HG03139 (cell line): ENCODE measurements around the gene ITGAE.
A peak's percentile ranks its signal among the peaks of the same experiment; 100 is the strongest.

ENCODE experiments used
- ATAC-seq: cut with Tn5 transposase; IDR thresholded peaks from one replicate; pipeline ENCODE4 v1.9.1; 2021; ENCODE audit not compliant: unreplicated experiment

Gene ITGAE

DNA sequence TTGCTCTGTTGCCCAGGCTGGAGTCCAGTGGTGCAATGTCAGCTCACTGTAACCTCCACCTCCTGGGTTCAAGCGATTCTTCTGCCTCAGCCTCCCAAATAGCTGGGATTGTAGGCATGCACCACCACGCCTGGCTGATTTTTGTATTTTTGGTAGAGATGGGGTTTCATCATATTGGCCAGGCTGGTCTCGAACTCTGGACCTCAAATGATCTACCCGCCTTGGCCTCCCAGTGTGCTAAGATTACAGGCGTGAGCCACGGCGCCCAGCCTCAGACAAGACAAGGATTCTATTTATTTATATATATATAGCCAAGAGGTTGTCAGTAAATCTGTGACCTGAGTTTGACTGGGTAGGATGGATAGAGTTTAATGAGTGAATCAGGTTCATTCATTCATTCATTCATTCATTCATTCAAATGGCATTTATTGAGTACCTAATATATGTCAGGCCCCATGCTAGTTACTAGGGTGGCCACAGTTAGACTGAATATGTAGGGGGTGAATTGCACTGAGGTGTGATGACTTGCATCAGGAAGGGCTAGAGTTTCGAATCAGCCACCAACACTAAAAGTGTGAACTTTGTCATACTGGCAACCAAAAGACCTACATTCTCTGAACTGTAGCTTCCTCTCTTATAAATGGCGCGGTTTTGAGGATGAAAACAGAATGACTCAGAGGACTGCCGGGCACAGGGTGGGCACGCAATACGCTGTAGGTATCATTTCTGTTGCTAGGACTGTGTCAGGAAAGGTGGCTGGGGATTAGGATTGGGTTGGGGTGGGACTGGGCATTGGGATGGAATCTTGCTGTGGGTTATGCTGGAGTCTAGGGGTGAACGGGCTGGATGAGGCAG is 37.8 kb downstream of the ITGAE start:
- peak; percentile 52 for ATAC-seq

DNA sequence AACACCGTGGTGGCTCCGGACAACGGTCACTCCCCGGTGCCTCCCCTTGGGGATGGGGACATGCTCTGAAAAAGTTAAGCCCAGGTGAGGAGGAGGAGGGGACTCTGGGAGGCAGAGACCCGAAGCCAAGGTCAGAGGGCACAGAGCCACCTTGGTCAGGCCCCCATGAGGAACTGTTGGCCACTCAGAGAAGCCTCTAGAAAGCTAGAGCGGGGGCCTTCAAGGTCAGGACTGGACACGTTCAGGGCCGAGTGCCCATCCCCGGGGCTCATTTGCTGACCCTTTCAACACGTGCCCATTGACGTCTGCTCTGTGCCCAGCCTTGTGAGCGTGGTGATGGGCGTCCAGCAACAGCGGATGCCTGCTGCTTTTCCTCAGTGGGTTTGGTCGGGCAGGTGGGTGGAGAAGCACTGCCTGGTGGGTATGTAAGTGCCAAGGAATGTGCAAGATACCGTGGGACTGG is 39.0 kb downstream of the ITGAE start:
- ATAC-seq = no peak

DNA sequence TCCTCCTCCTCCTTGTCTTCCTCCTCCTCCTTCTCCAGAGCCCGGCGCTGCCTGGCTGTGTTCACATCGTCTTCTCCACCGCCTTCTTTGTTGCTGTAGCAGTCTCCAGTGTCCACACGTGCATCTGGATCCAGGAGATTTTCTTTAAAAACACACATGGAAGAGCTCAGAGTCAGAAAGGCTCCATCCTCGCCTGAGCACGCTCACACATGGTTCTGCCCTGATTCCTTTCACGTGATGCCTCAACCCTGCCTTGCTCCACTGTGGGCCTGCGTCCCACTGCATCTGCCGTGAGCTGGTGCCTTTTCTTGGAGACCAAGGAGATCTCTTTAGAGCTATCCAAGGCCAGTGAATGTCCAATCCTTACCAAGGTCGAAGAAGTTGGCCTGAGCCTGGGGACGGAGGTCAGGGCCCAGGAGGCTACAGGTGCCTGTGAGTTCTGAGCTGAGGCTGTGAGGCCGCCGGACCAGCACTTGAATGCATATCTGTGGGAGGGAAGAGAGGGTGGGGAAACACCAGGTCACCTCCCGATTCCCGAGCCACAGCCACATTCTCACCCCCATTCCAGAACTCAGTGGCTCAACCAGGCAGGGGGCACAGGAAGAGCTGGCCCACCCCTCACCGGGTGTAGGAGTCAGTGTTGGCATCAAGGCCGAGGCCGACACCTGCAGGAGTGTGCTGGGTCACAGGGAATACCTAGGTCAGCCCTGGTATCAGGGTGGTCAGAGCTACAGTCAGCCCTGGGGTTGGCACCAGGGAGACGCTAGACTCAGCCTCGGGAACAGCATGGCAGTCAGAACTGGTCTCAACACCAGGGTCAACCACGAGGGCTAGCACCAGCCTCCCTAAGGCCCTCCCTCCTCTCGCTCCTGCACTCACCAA is 39.7 kb downstream of the ITGAE start:
- ATAC-seq = no peak

DNA sequence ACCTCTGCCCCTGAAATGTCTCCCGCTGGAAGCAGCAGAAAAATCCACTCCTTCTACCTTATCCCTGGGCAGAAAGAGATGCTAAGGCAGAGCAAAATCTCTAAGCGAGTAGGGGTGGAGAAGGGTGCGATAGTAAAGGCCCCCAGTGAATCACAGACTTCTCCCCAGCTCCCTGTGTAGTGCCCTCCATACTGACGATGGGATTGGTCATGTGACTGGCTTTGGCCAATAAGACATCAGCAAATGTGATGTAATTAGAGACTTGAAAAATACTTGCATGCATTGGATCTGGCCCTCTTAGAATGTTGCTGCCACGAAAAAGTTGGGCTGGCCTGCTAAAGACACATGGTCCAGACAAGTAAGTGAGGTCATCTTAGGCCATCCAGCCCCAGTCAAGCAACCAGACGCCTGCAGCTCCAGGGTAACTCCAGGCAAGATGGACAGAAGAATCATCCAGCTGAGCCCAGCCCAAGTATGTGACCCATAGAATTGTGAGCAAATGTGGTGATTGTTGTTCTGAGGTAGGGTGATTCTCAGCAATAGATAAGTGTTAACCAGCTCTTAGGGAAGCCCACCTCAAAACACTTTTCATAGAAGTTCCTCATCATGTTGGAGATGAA is 41.3 kb downstream of the ITGAE start:
- ATAC-seq = no peak

DNA sequence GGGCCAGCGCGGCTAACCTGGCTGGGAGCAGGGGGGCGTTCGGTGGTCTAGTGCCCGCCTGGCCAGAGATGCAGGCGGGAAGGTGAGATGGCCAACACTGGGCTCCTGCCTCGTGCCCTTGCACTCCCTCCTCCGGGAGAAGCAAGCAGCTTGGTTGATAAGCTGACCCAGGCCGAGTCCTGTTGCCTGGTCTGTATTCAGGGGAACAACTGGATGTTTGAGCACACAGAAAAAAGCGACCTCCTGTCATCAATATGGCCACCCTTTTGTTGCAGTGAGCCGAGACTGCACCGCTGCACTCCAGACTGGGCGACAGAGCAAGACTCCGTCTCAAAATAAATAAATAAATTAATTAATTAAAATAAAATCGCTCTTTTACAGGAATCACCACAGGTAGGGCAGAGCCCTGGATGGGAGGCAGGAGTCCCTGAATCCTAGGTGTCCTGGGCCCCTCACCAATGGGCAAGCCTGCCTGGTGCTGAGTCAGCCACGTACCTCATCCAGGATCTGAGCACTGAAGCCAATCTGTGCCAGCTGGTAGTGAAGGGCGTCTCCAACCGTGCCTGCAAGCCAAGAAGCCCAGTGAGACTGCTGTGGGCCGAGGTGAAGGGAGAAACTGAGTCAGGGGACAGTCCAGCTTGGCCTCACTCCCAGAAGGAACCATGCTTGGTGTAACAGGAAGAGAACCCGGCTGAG is 45.5 kb downstream of the ITGAE start:
- no peak for ATAC-seq

DNA sequence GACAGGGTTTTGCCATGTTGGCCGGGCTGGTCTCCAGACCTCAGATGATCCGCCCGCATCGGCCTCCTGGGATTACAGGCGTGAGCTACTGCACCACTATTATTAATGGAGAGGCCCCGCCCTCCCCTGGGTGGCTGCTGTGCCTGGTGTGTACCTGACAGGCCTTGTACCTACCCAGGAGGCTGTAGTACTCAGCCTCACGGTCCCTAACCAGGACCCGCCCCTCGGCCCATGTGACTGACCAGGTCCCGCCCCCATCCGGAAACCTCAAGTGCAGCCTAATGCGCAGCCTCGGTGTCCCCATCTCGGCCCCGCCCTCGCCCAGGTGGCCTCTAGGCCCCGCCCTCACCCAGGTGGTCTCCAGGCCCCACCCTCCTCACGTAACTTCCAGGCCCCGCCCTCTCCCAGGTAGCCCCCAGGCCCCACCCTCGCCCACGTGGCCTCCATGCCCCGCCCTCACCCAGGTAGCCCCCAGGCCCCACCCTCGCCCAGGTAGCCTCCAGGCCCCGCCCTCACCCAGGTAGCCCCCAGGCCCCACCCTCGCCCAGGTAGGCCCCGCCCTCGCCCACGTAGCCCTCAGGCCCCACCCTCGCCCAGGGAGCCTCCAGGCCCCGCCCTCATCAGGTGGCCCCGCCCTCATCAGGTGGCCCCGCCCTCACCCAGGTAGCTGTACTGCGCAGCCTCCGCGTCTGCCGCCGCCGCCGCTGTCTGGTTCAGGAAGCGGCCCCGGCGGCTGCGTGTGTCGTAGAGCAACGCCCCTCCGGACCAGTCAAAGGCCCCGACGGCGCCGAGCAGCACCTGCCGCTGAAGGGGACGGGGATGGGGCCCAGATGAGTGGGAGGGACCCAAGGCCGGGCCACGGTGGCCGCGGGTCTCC is 46.3 kb downstream of the ITGAE start:
- ATAC-seq = no peak

DNA sequence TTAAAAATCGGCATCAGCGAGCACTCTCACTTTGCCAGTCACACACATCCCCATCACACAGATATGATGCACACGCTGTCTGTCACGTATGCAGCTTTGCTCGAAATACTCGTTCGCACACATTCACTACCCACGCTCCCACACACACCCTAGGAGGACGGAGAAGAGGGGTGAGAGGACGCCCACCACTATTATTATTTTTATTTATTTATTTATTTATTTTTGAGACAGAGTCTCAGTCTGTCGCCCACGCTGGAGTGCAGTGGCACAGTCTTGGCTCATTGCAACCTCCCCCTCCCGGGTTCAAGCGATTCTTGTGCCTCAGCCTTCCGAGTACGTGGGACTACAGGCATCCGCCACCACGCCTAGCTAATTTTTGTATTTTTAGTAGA is 46.9 kb downstream of the ITGAE start:
- ATAC-seq = no peak

DNA sequence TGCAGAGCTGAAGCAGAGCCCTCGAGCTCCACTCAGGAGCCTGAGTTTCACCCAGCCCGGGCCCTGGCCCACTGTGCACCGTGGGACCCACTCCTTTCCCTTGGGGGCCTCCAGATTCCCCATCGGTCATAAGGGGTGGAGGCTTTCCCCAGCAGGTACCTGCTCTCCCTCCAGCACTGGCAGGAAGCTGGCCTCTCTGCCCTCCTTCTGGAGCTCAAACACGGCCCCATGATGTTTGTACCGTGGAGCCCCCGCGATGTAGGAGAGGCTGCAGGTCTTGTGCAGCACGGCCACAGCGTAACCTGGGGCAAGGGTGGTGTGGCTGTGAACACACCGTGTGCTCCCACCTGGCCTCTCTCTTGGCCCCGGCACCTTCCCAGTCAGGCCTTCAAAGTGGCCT is 47.4 kb downstream of the ITGAE start:
- ATAC-seq = no peak

DNA sequence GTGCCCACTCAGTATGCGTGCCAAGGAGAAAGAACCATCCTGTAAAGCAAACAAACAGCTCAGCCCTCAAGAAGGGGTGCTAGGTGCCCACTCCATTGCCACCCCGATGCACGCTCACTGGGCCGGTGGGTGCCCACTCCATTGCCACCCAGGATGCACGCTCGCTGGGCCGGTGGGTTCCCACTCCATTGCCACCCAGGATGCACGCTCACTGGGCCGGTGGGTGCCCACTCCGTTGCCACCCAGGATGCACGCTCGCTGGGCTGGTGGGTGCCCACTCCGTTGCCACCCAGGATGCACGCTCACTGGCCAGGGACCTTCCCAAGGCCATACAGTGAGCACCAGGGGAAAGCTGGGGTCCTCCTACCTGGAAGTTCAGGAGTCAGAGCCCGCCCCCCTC is 49.2 kb downstream of the ITGAE start:
- ATAC-seq = no peak

DNA sequence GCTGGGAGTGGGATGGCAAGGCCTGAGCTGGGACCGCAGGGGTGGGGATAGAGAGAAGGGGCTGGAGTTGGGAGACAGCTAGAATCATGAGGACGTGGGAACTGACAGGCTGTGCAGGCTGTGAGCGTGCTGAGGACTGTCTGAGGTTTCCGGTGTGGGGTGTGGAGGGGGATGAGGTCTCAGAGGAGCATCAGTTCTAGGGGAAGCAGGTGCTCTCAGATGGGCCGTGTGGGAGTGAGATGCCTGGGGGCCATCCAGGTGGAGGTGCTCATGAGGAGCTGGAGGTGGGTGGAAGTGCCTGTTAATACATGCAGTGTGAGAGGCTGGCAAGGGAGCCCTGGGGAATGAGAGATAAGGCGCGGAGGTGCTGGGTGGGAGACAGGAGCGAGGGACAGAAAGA is 50.1 kb downstream of the ITGAE start:
- ATAC-seq = no peak

DNA sequence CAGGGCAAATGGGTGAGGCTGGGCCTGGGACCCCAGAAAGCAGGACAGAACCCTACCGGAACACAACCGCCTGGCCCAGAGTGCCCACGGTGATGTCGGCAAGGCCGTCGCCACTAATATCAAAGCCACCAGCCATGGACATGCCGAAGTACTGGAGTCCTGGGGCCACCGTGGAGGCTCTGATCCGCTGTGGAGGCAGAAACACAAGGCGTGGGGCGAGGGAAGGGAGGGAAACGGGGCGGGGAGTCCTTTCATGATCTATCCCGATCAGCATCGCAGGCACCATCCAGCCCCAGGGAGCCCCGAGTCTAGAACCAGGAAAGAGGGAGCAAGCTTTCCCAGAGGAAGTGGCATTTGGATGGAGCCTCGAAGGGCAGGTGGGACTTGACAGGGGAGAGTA is 50.7 kb downstream of the ITGAE start:
- ATAC-seq = no peak

DNA sequence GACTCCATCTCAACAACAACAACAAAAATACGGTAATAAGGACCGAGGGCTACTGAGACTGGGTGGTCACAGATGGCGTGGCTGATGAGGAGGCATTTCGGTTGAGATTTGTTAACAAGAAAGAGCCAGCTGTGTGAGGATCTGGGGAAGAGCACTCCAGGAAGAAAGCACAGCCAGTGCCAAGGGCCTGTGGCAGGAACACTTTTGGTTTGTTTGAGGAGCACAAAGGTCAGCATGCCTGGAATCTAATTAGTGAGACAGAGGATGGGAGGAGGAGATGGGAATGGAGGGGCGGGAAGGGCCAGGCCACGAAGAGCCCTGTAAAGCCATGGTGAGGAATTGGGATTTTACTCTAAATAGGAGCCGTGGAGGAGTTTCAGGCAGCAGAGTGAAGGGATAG is 52.4 kb downstream of the ITGAE start:
- no peak for ATAC-seq

DNA sequence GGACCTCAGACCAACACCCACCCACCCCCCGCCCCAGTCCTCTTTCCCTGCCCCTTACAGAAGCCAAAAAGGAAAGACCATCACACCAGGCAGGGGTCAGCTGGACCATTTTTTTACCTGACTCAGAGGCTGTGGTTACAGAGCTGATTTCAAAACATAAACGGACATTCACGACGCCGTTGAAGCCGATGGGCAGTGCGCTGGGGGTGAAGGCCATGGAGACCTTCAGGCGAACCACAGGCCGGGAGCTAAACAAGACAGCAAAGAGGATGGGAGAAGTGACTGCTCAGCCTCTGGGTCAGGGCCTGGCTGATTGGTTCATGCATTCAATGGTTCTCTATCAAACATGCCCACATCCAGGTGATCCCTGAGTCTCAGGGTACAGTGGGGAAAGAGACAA is 53.2 kb downstream of the ITGAE start:
- no peak for ATAC-seq

DNA sequence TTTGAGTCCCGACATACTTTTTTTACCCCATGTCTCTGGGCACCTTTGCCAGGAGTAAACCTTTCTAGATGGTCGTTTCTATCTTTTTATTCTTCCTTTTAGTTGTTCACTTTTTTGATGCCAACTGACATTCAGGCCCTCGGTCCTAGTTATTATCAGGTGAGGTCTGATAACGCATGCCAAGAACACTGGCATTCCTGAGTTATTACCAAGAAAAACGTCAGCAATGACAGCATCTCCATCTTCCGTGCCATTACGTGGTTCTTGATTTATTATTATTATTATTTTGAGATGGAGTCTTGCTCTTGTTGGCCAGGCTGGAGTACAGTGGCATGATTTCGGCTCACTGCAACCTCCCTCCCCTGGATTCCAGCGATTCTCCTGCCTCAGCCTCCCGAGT is 55.9 kb downstream of the ITGAE start:
- no peak for ATAC-seq

DNA sequence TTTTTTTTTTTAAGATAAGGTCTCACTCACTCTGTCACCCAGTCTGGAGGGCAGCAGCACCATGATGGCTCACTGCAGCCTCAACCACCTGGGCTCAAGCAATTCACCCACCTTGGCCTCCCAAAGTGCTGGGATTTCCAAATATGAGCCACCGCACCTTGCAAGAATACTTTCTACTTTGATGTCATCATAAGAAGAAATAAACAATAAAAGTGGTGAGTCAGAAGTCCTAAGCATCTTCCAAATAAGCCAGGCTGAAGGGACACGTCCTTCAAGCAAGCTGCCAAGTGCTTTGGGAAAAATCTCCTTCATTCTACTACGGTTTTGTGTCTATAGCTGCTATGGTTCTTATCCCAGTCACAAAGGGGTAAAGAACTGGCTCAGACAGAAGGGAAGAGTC is 57.0 kb downstream of the ITGAE start:
- ATAC-seq = no peak

DNA sequence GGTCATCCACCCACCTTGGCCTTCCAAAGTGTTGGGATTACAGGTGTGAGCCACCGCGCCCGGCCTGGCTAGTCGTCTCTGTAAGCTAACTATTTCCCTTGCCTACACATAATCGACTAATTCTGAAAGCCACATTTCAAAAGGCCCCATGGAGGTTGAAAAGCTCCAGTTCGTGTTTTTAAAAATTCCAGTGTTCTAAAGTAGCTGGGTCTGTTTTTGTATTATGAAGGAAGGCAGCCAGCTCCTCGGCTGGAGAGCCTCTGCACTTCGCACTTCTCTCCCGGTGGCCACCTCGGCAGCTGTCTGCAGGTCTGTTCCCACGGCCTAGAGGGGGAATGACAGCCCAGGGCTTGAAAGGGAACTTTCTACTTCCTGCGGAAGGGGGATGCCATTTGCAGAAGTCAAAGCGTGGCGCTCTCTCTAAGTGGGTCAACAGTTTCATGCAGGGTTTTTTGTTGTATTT is 60.3 kb downstream of the ITGAE start:
- ATAC-seq = no peak

DNA sequence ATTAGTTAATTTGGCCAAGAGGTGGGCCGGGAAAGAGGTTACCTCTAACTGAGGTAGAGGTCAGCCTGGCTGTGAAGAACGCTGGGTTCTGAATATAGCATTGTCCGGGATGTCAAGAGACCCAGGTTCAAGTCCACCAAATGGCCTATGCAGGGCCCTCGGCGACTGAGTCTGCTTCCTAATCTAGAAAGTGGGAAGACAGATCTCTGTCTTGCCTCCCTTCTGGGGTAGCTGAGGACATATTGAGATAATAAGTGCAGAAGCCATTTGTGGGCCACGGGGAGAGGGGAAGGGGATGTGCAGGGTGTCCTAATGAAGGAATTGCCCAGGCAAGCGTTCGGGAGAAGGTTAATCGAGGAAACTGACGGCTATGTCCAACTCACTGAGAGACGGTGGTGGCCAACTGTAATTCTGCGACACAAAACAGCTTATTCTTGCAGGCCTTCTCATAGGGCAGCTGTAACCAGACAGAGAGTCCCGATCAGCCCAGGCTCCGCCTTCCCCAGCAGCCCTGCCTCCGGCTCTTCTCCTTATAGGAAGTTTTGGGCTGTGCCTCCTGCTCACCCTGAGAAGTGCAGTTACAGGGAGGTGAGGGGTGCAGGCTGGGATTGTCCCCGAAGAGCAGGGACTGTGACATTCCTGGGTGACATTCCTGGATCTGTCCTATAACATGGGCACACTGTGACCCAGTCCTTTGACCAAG is 61.4 kb downstream of the ITGAE start:
- no peak for ATAC-seq

DNA sequence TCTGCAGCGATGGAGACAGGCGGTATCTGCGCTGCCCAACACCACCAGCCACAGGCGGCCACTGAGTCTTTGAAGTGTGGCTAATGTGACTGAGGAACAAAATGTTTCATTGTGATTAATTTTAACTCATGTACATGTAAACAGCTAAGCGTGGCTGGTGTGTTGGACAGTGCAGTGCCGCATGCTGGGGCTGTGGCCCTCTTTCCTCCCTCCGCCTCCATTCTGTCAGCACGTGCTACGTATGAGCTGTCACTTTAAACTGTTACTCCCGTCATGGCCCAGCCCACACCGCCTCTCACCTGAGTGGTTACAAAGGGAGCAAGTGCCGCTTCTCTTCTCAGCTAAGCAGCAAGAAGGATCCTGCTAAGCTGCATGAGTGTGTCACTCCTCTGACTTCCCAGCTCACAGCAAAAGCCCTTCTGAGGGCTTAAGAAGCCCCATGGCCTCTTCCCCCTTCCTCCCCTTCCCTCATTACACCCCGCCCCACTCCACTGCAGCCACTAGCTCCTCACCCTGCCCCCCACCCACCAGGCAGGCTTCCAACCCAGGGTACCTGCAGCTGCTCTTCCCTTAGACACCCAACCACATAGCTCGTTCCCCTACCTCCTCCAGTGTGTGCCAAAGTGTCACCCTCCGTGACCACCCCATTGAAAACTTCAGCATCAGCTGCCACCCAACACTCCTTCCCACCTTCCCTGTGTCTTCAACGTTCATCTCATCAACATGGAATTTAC is 62.3 kb downstream of the ITGAE start:
- ATAC-seq = no peak

DNA sequence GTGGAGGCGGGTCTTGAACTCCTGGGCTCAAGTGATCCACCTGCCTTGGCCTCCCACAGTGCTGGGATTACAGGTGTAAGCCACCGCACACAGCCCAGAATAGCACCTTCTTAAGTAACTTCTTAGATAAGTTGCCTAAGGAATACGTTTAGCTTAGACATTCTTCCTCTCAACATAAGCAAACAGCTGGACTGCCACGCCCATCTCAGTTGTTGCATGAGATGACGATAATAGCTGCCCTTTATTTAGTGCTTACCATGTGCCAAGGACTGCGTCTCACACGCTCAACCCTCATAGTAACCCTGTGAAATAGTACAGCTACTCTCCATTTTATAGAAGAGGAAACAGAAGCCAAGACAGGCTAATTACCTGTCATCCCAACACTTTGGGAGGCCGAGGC is 65.5 kb downstream of the ITGAE start:
- no peak for ATAC-seq
